Fibroblast of lung (primary cell): ENCODE measurements around the gene PPP1R14D.
A peak's percentile ranks its signal among the peaks of the same experiment; 100 is the strongest.

ENCODE experiments used
- EZH2 ChIP-seq: IDR thresholded peaks from 2 replicates; pipeline ENCODE4 v1.5.1; 2012; ENCODE audit warnings: low read length, control low read depth, mild to moderate bottlenecking; ENCODE audit errors: missing control alignments
- TF ChIP-seq, protein P1 (sequence below), 2 donors: IDR thresholded peaks in 1 of 2; conservative IDR thresholded peaks in 1 of 2; 1 replicate in 1 of 2; 2 replicates in 1 of 2; pipeline ENCODE4 v1.5.1; 2011 to 2012; ENCODE audit warnings: low read length in 2 of 2, control low read depth in 1 of 2, inconsistent platforms in 1 of 2, low read depth in 1 of 2, mild to moderate bottlenecking in 1 of 2

DNA sequence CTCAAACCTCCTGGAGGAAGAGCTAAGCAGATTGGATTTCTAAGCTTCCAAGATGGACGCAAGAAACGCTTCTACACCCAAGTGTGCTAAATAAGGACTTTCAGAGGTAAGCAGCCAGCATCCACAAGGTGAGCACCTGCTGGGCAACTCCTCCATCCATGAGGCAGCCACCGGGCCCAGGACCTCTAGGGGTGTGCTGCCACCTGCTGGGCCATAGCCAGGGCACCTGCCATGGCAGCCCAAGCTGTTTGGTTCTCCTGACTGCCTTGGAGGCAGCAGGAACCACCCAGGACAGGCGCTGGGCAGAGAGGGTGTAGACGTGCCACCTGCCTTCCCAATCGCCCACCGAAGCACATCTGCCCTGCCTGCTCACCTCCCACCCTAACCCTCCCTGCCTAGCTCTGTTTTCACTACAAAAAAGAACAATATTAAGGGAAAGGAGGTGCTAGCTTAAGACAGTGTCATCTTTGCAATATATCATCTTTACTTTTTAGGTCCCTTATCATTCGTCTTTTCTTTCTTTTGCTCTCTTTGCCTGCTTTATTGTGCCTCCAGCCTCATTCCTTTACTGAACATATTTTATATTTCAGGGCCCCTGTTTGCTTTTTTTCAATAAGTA, 45.8 kb downstream of the PPP1R14D start:
- TF ChIP-seq, protein P1, sequence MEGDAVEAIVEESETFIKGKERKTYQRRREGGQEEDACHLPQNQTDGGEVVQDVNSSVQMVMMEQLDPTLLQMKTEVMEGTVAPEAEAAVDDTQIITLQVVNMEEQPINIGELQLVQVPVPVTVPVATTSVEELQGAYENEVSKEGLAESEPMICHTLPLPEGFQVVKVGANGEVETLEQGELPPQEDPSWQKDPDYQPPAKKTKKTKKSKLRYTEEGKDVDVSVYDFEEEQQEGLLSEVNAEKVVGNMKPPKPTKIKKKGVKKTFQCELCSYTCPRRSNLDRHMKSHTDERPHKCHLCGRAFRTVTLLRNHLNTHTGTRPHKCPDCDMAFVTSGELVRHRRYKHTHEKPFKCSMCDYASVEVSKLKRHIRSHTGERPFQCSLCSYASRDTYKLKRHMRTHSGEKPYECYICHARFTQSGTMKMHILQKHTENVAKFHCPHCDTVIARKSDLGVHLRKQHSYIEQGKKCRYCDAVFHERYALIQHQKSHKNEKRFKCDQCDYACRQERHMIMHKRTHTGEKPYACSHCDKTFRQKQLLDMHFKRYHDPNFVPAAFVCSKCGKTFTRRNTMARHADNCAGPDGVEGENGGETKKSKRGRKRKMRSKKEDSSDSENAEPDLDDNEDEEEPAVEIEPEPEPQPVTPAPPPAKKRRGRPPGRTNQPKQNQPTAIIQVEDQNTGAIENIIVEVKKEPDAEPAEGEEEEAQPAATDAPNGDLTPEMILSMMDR (conservative IDR thresholded peaks at IDR 0.05 in 1 of 2, IDR thresholded peaks at IDR 0.05 in 1 of 2; ENCODE audit: low read depth in 1 of 2, low read length in 2 of 2), result peak in 1 of 2 donors; percentile 39
- no peak for TF ChIP-seq EZH2
